HG03280 (cell line): ENCODE results near the gene ATG7.
"Not testable (repeated sequence)": the region's sequence is repeated elsewhere in the genome, so short reads cannot be mapped to it uniquely, and the experiment has no call there.

ENCODE experiments used
- ATAC-seq: cut with Tn5 transposase; IDR thresholded peaks from one replicate; pipeline ENCODE4 v1.9.1; 2021; ENCODE audit warnings: mild to moderate bottlenecking, moderate library complexity; ENCODE audit not compliant: unreplicated experiment

ATG7 gene

GRCh38 chr3:11251807-11252176 is 20.4 kb upstream of the ATG7 start:
- no peak for ATAC-seq

GRCh38 chr3:11254876-11255275 is 17.3 kb upstream of the ATG7 start:
- no peak for ATAC-seq

- ATAC-seq = not testable (repeated sequence)
These were observed 16.7 kb upstream of the ATG7 start for GRCh38 chr3:11255537-11255936.

- ATAC-seq = no peak
These were observed 13.2 kb upstream of the ATG7 start for GRCh38 chr3:11258958-11259357.

GRCh38 chr3:11260460-11260859 is 11.7 kb upstream of the ATG7 start:
- ATAC-seq = no peak

- ATAC-seq = no peak
These were observed 3.2 kb upstream of the ATG7 start for GRCh38 chr3:11269007-11269406.

GRCh38 chr3:11272906-11273574 is 843 bp downstream of the ATG7 start:
- ATAC-seq = no peak

- ATAC-seq = no peak
These were observed 1.7 kb downstream of the ATG7 start for GRCh38 chr3:11273891-11274291.

GRCh38 chr3:11274566-11275142 is 2.5 kb downstream of the ATG7 start:
- no peak for ATAC-seq

- no peak for ATAC-seq
These were observed 3.7 kb downstream of the ATG7 start for GRCh38 chr3:11275926-11276325.

- ATAC-seq = no peak
These were observed 4.7 kb downstream of the ATG7 start for GRCh38 chr3:11276901-11277300.

- no peak for ATAC-seq
These were observed 10.3 kb downstream of the ATG7 start for GRCh38 chr3:11282250-11283138.

- no peak for ATAC-seq
These were observed 10.9 kb downstream of the ATG7 start for GRCh38 chr3:11283139-11283475.

- no peak for ATAC-seq
These were observed 11.8 kb downstream of the ATG7 start for GRCh38 chr3:11284011-11284410.

GRCh38 chr3:11285471-11285870 is 13.3 kb downstream of the ATG7 start:
- ATAC-seq = no peak

- ATAC-seq = no peak
These were observed 15.2 kb downstream of the ATG7 start for GRCh38 chr3:11287404-11287803.

- ATAC-seq = no peak
These were observed 15.9 kb downstream of the ATG7 start for GRCh38 chr3:11288021-11288491.

- ATAC-seq = peak; percentile 59
These were observed 16.8 kb downstream of the ATG7 start for GRCh38 chr3:11288786-11289637.

- no peak for ATAC-seq
These were observed 17.7 kb downstream of the ATG7 start for GRCh38 chr3:11289864-11290263.

- no peak for ATAC-seq
These were observed 18.8 kb downstream of the ATG7 start for GRCh38 chr3:11290743-11291680.
